SK-N-SH (cell line): Measurements from ENCODE around the gene RHBDF2. TPM values are rescaled to one million over a fixed set of nuclear protein-coding genes. Genes with fewer than 3 reads are reported as not detected.

Source experiments
- CTCF ChIA-PET: fragments of 300-600, 350-600 bp; formaldehyde crosslinking; extraction: SDS; loops from one replicate; lab custom pipeline; 2021; lab: Yijun Ruan, JAX
- POLR2A ChIA-PET: fragments of 350-600 bp; sonication (Branson Sonifier 250); formaldehyde crosslinking; extraction: SDS; loops from one replicate; lab custom pipeline; 2020; ENCODE audit warnings: antibody characterized with exemption, inconsistent platforms; lab: Yijun Ruan, JAX
- DNase-seq: peaks from one replicate; pipeline ENCODE4 v3.0.0; 2012
- H2AFZ ChIP-seq: fragments of 200-600 bp; sonication (generic); 2 replicates; pipeline ENCODE4 v1.8.1; 2016; ENCODE audit warnings: antibody characterized with exemption, mild to moderate bottlenecking, low read depth
- H3F3A ChIP-seq: fragments of 200-600 bp; sonication (generic); replicated peaks from 2 replicates; pipeline ENCODE3; 2016; ENCODE audit warnings: antibody characterized with exemption, mild to moderate bottlenecking; ENCODE audit not compliant: insufficient read depth
- H3K27ac ChIP-seq, 2 experiments: fragments of 200-500 bp in 1 of 2; fragments of 200-600 bp in 1 of 2; sonication (Bioruptor generic) in 1 of 2; sonication (generic), shearing (Covaris generic) in 1 of 2; 2 replicates each; pipeline versions ENCODE4 v1.5.1 to v1.6.1; 2014 to 2016; ENCODE audit warnings: low read depth in 2 of 2, inconsistent platforms in 1 of 2, low read length in 1 of 2, mild to moderate bottlenecking in 1 of 2, mixed read lengths in 1 of 2
- H3K27me3 ChIP-seq: fragments of 200-600 bp; sonication (generic), shearing (Covaris generic); 2 replicates; pipeline ENCODE4 v1.6.1; 2016; ENCODE audit warnings: mixed run types; ENCODE audit not compliant: insufficient read depth
- H3K36me3 ChIP-seq, 2 experiments: fragments of 200-500 bp in 1 of 2; fragments of 200-600 bp in 1 of 2; sonication (Bioruptor generic) in 1 of 2; sonication (generic) in 1 of 2; replicated peaks in 1 of 2; 2 replicates each; pipeline versions ENCODE3 to v1.5.1; 2014 to 2016; ENCODE audit warnings: low read length in 1 of 2, mild to moderate bottlenecking in 1 of 2; ENCODE audit not compliant: insufficient read depth in 2 of 2, control insufficient read depth in 1 of 2
- H3K4me1 ChIP-seq, 2 experiments: fragments of 200-500 bp in 1 of 2; fragments of 200-600 bp in 1 of 2; sonication (Bioruptor generic) in 1 of 2; sonication (generic), shearing (Covaris generic) in 1 of 2; 2 replicates each; pipeline versions ENCODE4 v1.5.1 to v1.6.1; 2014 to 2016; ENCODE audit warnings: low read depth in 1 of 2, low read length in 1 of 2, mixed run types in 1 of 2; ENCODE audit not compliant: insufficient read depth in 2 of 2, control insufficient read depth in 1 of 2
- H3K4me2 ChIP-seq: fragments of 200-600 bp; sonication (generic), shearing (Covaris generic); 2 replicates; pipeline ENCODE4 v1.6.1; 2017; ENCODE audit warnings: mixed run types
- H3K4me3 ChIP-seq, 2 experiments: fragments of 200-500 bp in 1 of 2; fragments of 200-600 bp in 1 of 2; sonication (Bioruptor generic) in 1 of 2; sonication (generic), shearing (Covaris generic) in 1 of 2; 2 replicates each; pipeline versions ENCODE4 v1.5.1 to v1.8.1; 2014 to 2016; ENCODE audit warnings: low read depth in 2 of 2, inconsistent platforms in 1 of 2, low read length in 1 of 2, mild to moderate bottlenecking in 1 of 2, mixed read lengths in 1 of 2, moderate library complexity in 1 of 2
- H3K79me2 ChIP-seq: fragments of 200-600 bp; sonication (generic); 2 replicates; pipeline ENCODE4 v1.8.1; 2017; ENCODE audit warnings: mild to moderate bottlenecking; ENCODE audit not compliant: insufficient read depth
- H3K9ac ChIP-seq: fragments of 200-600 bp; sonication (generic); 2 replicates; pipeline ENCODE4 v1.6.1; 2017; ENCODE audit warnings: mixed run types
- H3K9me2 ChIP-seq: fragments of 200-600 bp; sonication (generic); 2 replicates; pipeline ENCODE4 v1.6.1; 2017; ENCODE audit warnings: mixed run types
- H3K9me3 ChIP-seq: fragments of 200-600 bp; sonication (generic); 2 replicates; pipeline ENCODE4 v1.6.1; 2017; ENCODE audit warnings: mixed run types, mild to moderate bottlenecking, moderate library complexity
- H4K20me1 ChIP-seq: fragments of 200-600 bp; sonication (generic); 2 replicates; pipeline ENCODE4 v1.6.1; 2017; ENCODE audit warnings: mild to moderate bottlenecking, mixed run types; ENCODE audit not compliant: insufficient read depth
- CHD2 ChIP-seq: fragments of 150-350 bp; IDR thresholded peaks from 2 replicates; pipeline ENCODE4 v1.6.1; 2018; ENCODE audit warnings: low read length; ENCODE audit not compliant: partially characterized antibody
- ELF1 ChIP-seq: IDR thresholded peaks from 2 replicates; pipeline ENCODE4 v1.4.0; 2012
- FOXJ3 ChIP-seq: sonication (generic); formaldehyde crosslinking; IDR thresholded peaks from 2 replicates; pipeline ENCODE4 v1.5.1; 2020; ENCODE audit warnings: mild to moderate bottlenecking, missing genetic modification reagents
- GABPA ChIP-seq: IDR thresholded peaks from 2 replicates; pipeline ENCODE4 v1.4.0; 2012; ENCODE audit warnings: low read depth, mild to moderate bottlenecking
- GATA2 ChIP-seq: sonication (generic); formaldehyde crosslinking; IDR thresholded peaks from 2 replicates; pipeline ENCODE4 v1.5.0; 2020; ENCODE audit warnings: mild to moderate bottlenecking, missing genetic modification reagents
- IRF3 ChIP-seq: fragments of 150-350 bp; IDR thresholded peaks from 2 replicates; pipeline ENCODE4 v1.6.1; 2016; ENCODE audit warnings: mild to moderate bottlenecking, low read depth, low read length
- JUND ChIP-seq: IDR thresholded peaks from 2 replicates; pipeline ENCODE4 v1.4.0; 2012
- MXI1 ChIP-seq: IDR thresholded peaks from 2 replicates; pipeline ENCODE4 v1.6.1; 2012; ENCODE audit warnings: mild to moderate bottlenecking, low read depth, low read length, improper control_type of control experiment
- NFIC ChIP-seq: IDR thresholded peaks from 2 replicates; pipeline ENCODE4 v1.4.0; 2012; ENCODE audit warnings: borderline replicate concordance
- NRF1 ChIP-seq: IDR thresholded peaks from 2 replicates; pipeline ENCODE4 v1.6.1; 2012; ENCODE audit warnings: low read depth, mild to moderate bottlenecking, low read length
- POLR2AphosphoS5 ChIP-seq: IDR thresholded peaks from 2 replicates; pipeline ENCODE4 v1.6.1; 2012; ENCODE audit warnings: low read depth, low read length
- RAD21 ChIP-seq: IDR thresholded peaks from 2 replicates; pipeline ENCODE4 v1.6.1; 2012; ENCODE audit warnings: mild to moderate bottlenecking, low read length
- SMC3 ChIP-seq: IDR thresholded peaks from 2 replicates; pipeline ENCODE4 v1.6.1; 2012; ENCODE audit warnings: low read depth, low read length, improper control_type of control experiment
- TAF1 ChIP-seq: IDR thresholded peaks from 2 replicates; pipeline ENCODE4 v1.6.1; 2012; ENCODE audit warnings: low read depth, mild to moderate bottlenecking, low read length, moderate library complexity, borderline replicate concordance
- TEAD4 ChIP-seq: IDR thresholded peaks from 2 replicates; pipeline ENCODE4 v1.4.0; 2012; ENCODE audit warnings: mild to moderate bottlenecking, borderline replicate concordance; ENCODE audit not compliant: insufficient read depth
- WGBS: methylation state at CpG from one replicate; pipeline ENCODE4 v1.1.6; 2017; ENCODE audit warnings: low lambda C conversion rate; 5-methylcytosine and 5-hydroxymethylcytosine counted together
- polyA plus RNA-seq, 3 experiments: library from polyadenylated mRNA; depleted of rRNA; stranded (reverse); fragments of >200 nt; gene quantifications; 2 replicates each; pipeline ENCODE4 v1.2.3, GENCODE V29; 2012
- TF ChIP-seq, protein P1 (sequence below): fragments of 200-600 bp; sonication (generic); IDR thresholded peaks from 2 replicates; pipeline ENCODE4 v1.6.1; 2017; ENCODE audit warnings: antibody characterized with exemption, mild to moderate bottlenecking, moderate library complexity
- TF ChIP-seq, protein P2 (sequence below): IDR thresholded peaks from 2 replicates; pipeline ENCODE4 v1.4.0; 2012; ENCODE audit warnings: low read depth, borderline replicate concordance
- TF ChIP-seq, protein P3 (sequence below): IDR thresholded peaks from 2 replicates; pipeline ENCODE4 v1.4.0; 2012; ENCODE audit warnings: low read depth, borderline replicate concordance
- TF ChIP-seq, protein P4 (sequence below): IDR thresholded peaks from 2 replicates; pipeline ENCODE4 v1.4.0; 2012; ENCODE audit warnings: low read depth
- TF ChIP-seq, protein P5 (sequence below): IDR thresholded peaks from 2 replicates; pipeline ENCODE4 v1.6.1; 2012; ENCODE audit warnings: mild to moderate bottlenecking, low read depth, low read length, moderate library complexity

RHBDF2 gene
- polyA plus RNA-seq, 1 of the 3 experiments (the other 2 are of a cell fraction), result 16.1 TPM

DNA sequence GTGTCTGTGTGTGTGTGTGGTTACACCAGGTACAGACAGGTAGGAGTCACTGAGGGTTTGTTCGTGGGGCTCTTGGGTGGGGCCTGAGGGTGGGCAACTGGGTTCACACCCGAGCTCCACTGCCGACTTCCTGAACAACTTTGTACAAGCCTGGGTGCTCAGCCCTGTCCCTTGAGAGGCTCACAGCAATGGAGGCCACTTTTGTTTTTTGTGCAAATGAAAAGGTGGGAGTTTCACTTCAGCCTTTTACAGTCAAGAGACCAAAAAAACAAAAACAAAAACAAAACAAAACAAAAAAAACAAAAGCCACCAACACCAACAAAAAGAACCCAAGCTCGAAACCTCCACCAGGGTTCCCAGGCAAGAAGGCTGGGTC lies 2.4 kb downstream of the RHBDF2 start:
- Histone ChIP-seq H2AFZ (no peak overlapping the region), H3K79me2 (peaks cover 24% of the 10 kb centered on the region; the same call in 1 of the 2 replicates), H3K27me3 (no peaks in the 10 kb centered on the region), H3K4me3 (no peak overlapping the region), H3K36me3 (no peaks in the 10 kb centered on the region), H4K20me1 (no peaks in the 10 kb centered on the region), H3K9me2 (no peaks in the 10 kb centered on the region), H3K27ac (peak overlapping the region; percentile 48 to 93), H3K9ac (peak overlapping the region; percentile 24; the same call in 1 of the 2 replicates), H3F3A (peaks cover 15% of the 10 kb centered on the region), H3K4me1 (peaks cover 21 to 64% of the 10 kb centered on the region in 2 experiments; a peak in 3 of 4 replicates), H3K4me2 (peak overlapping the region; percentile 92), H3K9me3 (no peaks in the 10 kb centered on the region)
- ChIA-PET POLR2A (interaction anchor here (0.6 to 1.6 kb wide), 4 partner anchors 45 to 1486 kb away, joined by 3 to 6 read pairs (median 4); partner anchors contain the start of genes MRPL58 and PRPSAP1), CTCF (interaction anchor here (1.1 to 56.8 kb wide), 10 partner anchors 9 to 208 kb away, joined by 3 to 1687 read pairs (median 26); partner anchors contain the start of genes AANAT, RHBDF2 and UBE2O)
- no peak for DNase-seq
- TF ChIP-seq, protein P1, sequence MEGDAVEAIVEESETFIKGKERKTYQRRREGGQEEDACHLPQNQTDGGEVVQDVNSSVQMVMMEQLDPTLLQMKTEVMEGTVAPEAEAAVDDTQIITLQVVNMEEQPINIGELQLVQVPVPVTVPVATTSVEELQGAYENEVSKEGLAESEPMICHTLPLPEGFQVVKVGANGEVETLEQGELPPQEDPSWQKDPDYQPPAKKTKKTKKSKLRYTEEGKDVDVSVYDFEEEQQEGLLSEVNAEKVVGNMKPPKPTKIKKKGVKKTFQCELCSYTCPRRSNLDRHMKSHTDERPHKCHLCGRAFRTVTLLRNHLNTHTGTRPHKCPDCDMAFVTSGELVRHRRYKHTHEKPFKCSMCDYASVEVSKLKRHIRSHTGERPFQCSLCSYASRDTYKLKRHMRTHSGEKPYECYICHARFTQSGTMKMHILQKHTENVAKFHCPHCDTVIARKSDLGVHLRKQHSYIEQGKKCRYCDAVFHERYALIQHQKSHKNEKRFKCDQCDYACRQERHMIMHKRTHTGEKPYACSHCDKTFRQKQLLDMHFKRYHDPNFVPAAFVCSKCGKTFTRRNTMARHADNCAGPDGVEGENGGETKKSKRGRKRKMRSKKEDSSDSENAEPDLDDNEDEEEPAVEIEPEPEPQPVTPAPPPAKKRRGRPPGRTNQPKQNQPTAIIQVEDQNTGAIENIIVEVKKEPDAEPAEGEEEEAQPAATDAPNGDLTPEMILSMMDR, result no peak
- TF ChIP-seq, protein P2, sequence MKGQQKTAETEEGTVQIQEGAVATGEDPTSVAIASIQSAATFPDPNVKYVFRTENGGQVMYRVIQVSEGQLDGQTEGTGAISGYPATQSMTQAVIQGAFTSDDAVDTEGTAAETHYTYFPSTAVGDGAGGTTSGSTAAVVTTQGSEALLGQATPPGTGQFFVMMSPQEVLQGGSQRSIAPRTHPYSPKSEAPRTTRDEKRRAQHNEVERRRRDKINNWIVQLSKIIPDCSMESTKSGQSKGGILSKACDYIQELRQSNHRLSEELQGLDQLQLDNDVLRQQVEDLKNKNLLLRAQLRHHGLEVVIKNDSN, result no peak
- TF ChIP-seq IRF3 (no peak), NFIC (no peak), SMC3 (no peak), GATA2 (CRISPR knock-in tag) (no peak), CHD2 (no peak), MXI1 (no peak), ELF1 (no peak), POLR2AphosphoS5 (no peak), TAF1 (no peak), FOXJ3 (CRISPR knock-in tag) (no peak), NRF1 (no peak), GABPA (no peak), TEAD4 (no peak), JUND (no peak), RAD21 (no peak)
- TF ChIP-seq, protein P3, sequence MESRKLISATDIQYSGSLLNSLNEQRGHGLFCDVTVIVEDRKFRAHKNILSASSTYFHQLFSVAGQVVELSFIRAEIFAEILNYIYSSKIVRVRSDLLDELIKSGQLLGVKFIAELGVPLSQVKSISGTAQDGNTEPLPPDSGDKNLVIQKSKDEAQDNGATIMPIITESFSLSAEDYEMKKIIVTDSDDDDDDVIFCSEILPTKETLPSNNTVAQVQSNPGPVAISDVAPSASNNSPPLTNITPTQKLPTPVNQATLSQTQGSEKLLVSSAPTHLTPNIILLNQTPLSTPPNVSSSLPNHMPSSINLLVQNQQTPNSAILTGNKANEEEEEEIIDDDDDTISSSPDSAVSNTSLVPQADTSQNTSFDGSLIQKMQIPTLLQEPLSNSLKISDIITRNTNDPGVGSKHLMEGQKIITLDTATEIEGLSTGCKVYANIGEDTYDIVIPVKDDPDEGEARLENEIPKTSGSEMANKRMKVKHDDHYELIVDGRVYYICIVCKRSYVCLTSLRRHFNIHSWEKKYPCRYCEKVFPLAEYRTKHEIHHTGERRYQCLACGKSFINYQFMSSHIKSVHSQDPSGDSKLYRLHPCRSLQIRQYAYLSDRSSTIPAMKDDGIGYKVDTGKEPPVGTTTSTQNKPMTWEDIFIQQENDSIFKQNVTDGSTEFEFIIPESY, result no peak
- TF ChIP-seq, protein P4, sequence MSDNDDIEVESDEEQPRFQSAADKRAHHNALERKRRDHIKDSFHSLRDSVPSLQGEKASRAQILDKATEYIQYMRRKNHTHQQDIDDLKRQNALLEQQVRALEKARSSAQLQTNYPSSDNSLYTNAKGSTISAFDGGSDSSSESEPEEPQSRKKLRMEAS, result no peak
- TF ChIP-seq, protein P5, sequence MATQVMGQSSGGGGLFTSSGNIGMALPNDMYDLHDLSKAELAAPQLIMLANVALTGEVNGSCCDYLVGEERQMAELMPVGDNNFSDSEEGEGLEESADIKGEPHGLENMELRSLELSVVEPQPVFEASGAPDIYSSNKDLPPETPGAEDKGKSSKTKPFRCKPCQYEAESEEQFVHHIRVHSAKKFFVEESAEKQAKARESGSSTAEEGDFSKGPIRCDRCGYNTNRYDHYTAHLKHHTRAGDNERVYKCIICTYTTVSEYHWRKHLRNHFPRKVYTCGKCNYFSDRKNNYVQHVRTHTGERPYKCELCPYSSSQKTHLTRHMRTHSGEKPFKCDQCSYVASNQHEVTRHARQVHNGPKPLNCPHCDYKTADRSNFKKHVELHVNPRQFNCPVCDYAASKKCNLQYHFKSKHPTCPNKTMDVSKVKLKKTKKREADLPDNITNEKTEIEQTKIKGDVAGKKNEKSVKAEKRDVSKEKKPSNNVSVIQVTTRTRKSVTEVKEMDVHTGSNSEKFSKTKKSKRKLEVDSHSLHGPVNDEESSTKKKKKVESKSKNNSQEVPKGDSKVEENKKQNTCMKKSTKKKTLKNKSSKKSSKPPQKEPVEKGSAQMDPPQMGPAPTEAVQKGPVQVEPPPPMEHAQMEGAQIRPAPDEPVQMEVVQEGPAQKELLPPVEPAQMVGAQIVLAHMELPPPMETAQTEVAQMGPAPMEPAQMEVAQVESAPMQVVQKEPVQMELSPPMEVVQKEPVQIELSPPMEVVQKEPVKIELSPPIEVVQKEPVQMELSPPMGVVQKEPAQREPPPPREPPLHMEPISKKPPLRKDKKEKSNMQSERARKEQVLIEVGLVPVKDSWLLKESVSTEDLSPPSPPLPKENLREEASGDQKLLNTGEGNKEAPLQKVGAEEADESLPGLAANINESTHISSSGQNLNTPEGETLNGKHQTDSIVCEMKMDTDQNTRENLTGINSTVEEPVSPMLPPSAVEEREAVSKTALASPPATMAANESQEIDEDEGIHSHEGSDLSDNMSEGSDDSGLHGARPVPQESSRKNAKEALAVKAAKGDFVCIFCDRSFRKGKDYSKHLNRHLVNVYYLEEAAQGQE, result no peak
- 92% methylated on average over 4 of the region's 4 CpGs for WGBS
